PFSK-1 (cell line): ENCODE data around the gene FCMR.

Source experiments
- FOXP2 ChIP-seq: optimal IDR thresholded peaks from 2 replicates; pipeline ENCODE3; 2011; ENCODE audit warnings: borderline replicate concordance, control low read depth, inconsistent platforms; ENCODE audit not compliant: insufficient read depth; ENCODE audit errors: extremely low read length, extremely low read depth
- POLR2AphosphoS5 ChIP-seq: IDR thresholded peaks from 2 replicates; pipeline ENCODE4 v1.6.1; 2012; ENCODE audit warnings: low read depth, mild to moderate bottlenecking, control low read depth, low read length, moderate library complexity
- SIN3A ChIP-seq: IDR thresholded peaks from 2 replicates; pipeline ENCODE4 v1.6.1; 2012; ENCODE audit warnings: mild to moderate bottlenecking, low read length, moderate library complexity, borderline replicate concordance; ENCODE audit not compliant: insufficient read depth
- TAF1 ChIP-seq: IDR thresholded peaks from 2 replicates; pipeline ENCODE4 v1.6.1; 2012; ENCODE audit warnings: low read length, control low read depth, borderline replicate concordance; ENCODE audit not compliant: insufficient read depth
- TF ChIP-seq, protein P1 (sequence below), 2 experiments: IDR thresholded peaks; 2 replicates each; pipeline versions ENCODE4 v1.6.1 to v1.8.0; 2011 to 2012; ENCODE audit warnings: low read depth in 2 of 2, low read length in 2 of 2, control low read depth in 1 of 2, inconsistent platforms in 1 of 2, mild to moderate bottlenecking in 1 of 2, moderate library complexity in 1 of 2; ENCODE audit not compliant: insufficient read depth in 1 of 2

DNA sequence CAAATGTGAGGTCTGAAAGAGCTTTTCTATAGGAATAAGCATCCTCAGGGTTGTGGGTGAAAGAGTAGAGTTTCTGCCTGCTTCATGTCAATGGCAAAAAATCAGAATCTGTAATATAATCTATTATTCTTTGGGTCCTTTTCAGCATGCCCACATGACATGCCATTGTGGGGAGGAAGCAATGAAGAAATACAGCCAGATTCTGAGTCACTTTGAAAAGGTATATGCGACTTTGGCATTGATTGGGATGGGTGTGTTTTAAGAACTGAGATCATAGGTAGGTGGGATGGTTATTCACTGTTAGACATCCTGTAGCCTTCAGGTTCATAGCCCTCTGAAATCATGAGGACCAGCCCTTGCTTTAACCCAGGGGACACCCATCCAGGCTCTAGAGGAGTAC lies 54.5 kb downstream of the FCMR start:
- TF ChIP-seq, protein P1, sequence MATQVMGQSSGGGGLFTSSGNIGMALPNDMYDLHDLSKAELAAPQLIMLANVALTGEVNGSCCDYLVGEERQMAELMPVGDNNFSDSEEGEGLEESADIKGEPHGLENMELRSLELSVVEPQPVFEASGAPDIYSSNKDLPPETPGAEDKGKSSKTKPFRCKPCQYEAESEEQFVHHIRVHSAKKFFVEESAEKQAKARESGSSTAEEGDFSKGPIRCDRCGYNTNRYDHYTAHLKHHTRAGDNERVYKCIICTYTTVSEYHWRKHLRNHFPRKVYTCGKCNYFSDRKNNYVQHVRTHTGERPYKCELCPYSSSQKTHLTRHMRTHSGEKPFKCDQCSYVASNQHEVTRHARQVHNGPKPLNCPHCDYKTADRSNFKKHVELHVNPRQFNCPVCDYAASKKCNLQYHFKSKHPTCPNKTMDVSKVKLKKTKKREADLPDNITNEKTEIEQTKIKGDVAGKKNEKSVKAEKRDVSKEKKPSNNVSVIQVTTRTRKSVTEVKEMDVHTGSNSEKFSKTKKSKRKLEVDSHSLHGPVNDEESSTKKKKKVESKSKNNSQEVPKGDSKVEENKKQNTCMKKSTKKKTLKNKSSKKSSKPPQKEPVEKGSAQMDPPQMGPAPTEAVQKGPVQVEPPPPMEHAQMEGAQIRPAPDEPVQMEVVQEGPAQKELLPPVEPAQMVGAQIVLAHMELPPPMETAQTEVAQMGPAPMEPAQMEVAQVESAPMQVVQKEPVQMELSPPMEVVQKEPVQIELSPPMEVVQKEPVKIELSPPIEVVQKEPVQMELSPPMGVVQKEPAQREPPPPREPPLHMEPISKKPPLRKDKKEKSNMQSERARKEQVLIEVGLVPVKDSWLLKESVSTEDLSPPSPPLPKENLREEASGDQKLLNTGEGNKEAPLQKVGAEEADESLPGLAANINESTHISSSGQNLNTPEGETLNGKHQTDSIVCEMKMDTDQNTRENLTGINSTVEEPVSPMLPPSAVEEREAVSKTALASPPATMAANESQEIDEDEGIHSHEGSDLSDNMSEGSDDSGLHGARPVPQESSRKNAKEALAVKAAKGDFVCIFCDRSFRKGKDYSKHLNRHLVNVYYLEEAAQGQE (IDR thresholded peaks at IDR 0.05; ENCODE audit: insufficient read depth in 1 of 2, low read depth in 2 of 2, low read length in 2 of 2): no peak
- TF ChIP-seq POLR2AphosphoS5: no peak
- no peak for TF ChIP-seq SIN3A
- no peak for TF ChIP-seq TAF1
- TF ChIP-seq FOXP2: no peak
